ENCODE measurements around the gene PHF14.

Gene PHF14

DNA sequence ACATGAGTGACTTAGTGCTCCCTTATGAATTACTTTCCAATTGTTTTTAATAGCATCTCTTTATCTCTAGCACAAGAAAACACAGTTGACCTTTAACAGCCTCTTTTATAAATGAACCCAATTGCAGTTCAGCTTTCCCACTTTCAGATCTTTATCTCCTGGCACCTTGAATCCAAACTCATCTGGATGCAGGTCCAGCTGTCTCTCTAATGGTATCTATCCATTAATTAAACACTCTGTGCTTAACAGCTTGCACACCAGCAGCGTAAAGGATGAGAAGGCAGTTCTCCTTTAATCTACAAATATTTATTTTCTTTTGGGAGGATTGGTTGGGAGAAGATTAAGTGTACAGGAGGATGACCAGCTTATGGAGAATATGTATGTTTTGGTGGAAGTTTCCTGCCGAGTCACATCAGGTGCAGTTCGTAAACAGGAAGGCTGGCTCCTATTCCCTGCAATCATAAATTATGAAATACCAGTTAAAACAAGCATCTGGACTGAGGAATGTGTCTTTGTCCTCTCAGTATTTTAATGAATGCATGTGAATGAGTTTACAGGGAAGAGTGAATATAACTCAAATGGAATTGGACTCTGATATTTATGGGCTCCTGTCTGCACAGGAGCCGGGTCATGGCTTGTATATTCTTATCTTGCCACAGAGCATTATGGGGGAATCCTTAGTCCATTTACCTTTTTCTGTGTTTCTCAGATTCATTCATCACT lies 232.7 kb downstream of the PHF14 start:
- H3K27ac ChIP-seq: no peak overlapping the region
- TF ChIP-seq ZFX (IDR thresholded peaks at IDR 0.05): no peak
- TF ChIP-seq, protein P1, sequence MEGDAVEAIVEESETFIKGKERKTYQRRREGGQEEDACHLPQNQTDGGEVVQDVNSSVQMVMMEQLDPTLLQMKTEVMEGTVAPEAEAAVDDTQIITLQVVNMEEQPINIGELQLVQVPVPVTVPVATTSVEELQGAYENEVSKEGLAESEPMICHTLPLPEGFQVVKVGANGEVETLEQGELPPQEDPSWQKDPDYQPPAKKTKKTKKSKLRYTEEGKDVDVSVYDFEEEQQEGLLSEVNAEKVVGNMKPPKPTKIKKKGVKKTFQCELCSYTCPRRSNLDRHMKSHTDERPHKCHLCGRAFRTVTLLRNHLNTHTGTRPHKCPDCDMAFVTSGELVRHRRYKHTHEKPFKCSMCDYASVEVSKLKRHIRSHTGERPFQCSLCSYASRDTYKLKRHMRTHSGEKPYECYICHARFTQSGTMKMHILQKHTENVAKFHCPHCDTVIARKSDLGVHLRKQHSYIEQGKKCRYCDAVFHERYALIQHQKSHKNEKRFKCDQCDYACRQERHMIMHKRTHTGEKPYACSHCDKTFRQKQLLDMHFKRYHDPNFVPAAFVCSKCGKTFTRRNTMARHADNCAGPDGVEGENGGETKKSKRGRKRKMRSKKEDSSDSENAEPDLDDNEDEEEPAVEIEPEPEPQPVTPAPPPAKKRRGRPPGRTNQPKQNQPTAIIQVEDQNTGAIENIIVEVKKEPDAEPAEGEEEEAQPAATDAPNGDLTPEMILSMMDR (conservative IDR thresholded peaks at IDR 0.05): no peak

GRCh38 chr7:11207565-11207964 lies 233.9 kb downstream of the PHF14 start:
- TF ChIP-seq, protein P1 (conservative IDR thresholded peaks at IDR 0.05): peak; percentile 30; the same call in 1 of the 2 replicates
- TF ChIP-seq ZFX (IDR thresholded peaks at IDR 0.05): no peak
- H3K27ac ChIP-seq: peak overlapping the region; percentile 19; the same call in 1 of the 2 replicates

GRCh38 chr7:11208883-11209465 lies 235.3 kb downstream of the PHF14 start:
- no peak for TF ChIP-seq ZFX (IDR thresholded peaks at IDR 0.05)
- TF ChIP-seq, protein P1 (conservative IDR thresholded peaks at IDR 0.05): no peak
- no peak overlapping the region for H3K27ac ChIP-seq

- TF ChIP-seq, protein P1 (conservative IDR thresholded peaks at IDR 0.05): no peak
- TF ChIP-seq ZFX (IDR thresholded peaks at IDR 0.05): no peak
- no peak overlapping the region for H3K27ac ChIP-seq
Measured at GRCh38 chr7:11210374-11210773, 236.7 kb downstream of the PHF14 start.

DNA sequence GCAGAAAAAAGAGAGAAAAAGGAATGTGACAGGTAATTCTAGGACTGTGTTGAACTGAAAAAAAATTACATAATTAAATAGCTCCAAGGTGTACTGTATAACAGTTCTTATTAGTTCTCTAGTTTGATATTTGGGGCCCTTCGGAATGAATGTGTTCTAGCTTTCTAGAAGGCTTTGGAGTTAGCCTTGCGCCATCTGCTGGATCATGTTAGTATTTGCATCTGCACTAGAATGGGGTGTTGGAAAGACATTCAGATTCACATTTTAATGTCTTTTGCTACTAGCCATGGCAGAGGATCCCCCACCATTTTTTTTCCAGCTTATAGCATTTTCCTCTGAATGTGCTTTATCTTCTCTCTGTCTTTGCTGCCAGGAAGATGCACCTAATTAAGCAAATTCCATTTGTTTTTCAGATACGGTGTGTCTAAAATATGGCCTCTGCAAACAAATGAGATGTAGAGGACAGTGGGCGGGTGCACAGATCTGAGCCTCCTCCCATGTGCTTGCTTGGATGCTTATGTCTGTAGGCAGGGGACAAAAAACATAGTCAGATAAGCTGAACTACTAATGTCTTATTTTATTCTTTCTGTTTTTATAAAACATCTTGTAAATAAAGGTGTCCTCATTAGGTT lies 238.5 kb downstream of the PHF14 start:
- peak overlapping the region; percentile 34; the same call in 1 of the 2 replicates for H3K27ac ChIP-seq
- TF ChIP-seq, protein P1 (conservative IDR thresholded peaks at IDR 0.05): peak; percentile 96
- TF ChIP-seq ZFX (IDR thresholded peaks at IDR 0.05): no peak

DNA sequence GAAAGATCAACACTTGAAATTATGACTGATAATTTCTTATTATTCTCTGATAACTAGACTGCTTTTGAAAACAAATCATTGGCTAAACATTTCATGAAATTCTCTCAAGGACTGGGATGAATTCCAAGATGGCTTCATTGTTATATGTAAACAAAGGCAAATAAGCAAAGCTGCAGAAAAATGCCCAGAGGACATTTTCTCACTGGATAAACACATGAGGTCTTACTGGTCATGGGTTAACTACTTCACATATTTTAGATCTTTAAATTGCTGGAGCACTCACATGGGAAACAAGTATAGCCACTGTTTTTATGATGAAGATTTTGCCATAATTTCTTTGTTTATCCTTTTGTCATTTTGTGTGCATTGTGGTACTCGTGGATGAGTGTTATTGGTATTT lies 239.1 kb downstream of the PHF14 start:
- TF ChIP-seq, protein P1 (conservative IDR thresholded peaks at IDR 0.05): no peak
- TF ChIP-seq ZFX (IDR thresholded peaks at IDR 0.05): no peak
- no peak overlapping the region; the same call in 1 of the 2 replicates for H3K27ac ChIP-seq

DNA sequence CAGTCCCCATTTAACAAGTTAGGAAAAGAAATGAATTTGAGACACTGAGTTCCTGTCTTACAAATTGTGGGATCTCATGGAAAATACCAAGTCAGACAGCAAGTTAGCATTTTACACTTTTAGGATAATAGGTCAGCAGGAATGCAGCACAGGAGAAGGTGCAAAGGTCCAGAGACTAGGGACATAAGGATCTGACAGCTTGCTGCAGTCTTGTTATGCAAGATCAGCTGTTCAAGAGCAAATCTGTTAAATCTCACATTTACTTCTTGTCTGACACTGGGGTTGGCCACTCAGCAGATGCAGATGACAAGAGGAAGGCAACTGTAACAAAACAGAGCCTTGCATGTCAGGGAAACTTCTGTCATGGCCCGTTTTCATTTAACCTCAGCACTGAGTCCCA lies 239.6 kb downstream of the PHF14 start:
- TF ChIP-seq, protein P1 (conservative IDR thresholded peaks at IDR 0.05): no peak
- no peak for TF ChIP-seq ZFX (IDR thresholded peaks at IDR 0.05)
- peak overlapping the region; percentile 60; the same call in 1 of the 2 replicates for H3K27ac ChIP-seq
